NCI-H1436 (cell line): ENCODE data around the gene EIPR1.
A peak's percentile ranks its signal among the peaks of the same experiment; 100 is the strongest.
"Not testable (repeated sequence)": the region's sequence is repeated elsewhere in the genome, so short reads cannot be mapped to it uniquely, and the experiment has no call there.

Experiments used
- DNase-seq: peaks from one replicate; lab custom pipeline; 2025; lab: John Stamatoyannopoulos, UW

EIPR1 gene

GRCh38 chr2:3286646-3287036 is 91.0 kb downstream of the EIPR1 start:
- not testable (repeated sequence) for DNase-seq

GRCh38 chr2:3285901-3286645 is 91.5 kb downstream of the EIPR1 start:
- no peak for DNase-seq

- no peak for DNase-seq
These were observed 92.7 kb downstream of the EIPR1 start for GRCh38 chr2:3284657-3285630.

- DNase-seq: not testable (repeated sequence)
These were observed 93.6 kb downstream of the EIPR1 start for GRCh38 chr2:3283876-3284656.

GRCh38 chr2:3283206-3283605 is 94.4 kb downstream of the EIPR1 start:
- no peak for DNase-seq

- peak; percentile 78 for DNase-seq
These were observed 95.3 kb downstream of the EIPR1 start for GRCh38 chr2:3282056-3282998.

GRCh38 chr2:3280683-3281520 is 96.7 kb downstream of the EIPR1 start:
- DNase-seq: no peak

- DNase-seq: no peak
These were observed 97.4 kb downstream of the EIPR1 start for GRCh38 chr2:3280197-3280596.

GRCh38 chr2:3279236-3279960 is 98.2 kb downstream of the EIPR1 start:
- DNase-seq: no peak

GRCh38 chr2:3278521-3279218 is 98.9 kb downstream of the EIPR1 start:
- DNase-seq: no peak

- no peak for DNase-seq
These were observed 99.7 kb downstream of the EIPR1 start for GRCh38 chr2:3277748-3278520.

GRCh38 chr2:3277050-3277747 is 100.4 kb downstream of the EIPR1 start:
- no peak for DNase-seq

GRCh38 chr2:3272761-3273160 is 104.9 kb downstream of the EIPR1 start:
- DNase-seq: no peak

GRCh38 chr2:3270095-3270478 is 107.5 kb downstream of the EIPR1 start:
- DNase-seq: no peak

GRCh38 chr2:3269425-3270094 is 108.1 kb downstream of the EIPR1 start:
- DNase-seq: no peak

- no peak for DNase-seq
These were observed 109.0 kb downstream of the EIPR1 start for GRCh38 chr2:3268705-3269029.
